A549 (cell line): ENCODE data around the gene FAM219B. TPM values are rescaled to one million over a fixed set of nuclear protein-coding genes. Genes with fewer than 3 reads are reported as not detected.
"Not testable (repeated sequence)": the region's sequence is repeated elsewhere in the genome, so short reads cannot be mapped to it uniquely, and the experiment has no call there.

Experiments
- ATAC-seq, 2 experiments: fragments of 200-7000 bp in 1 of 2; fragments of >200 bp in 1 of 2; cut with Nextera tagmentation in 1 of 2; cut with Tn5 transposase in 1 of 2; 3 replicates each; pipeline versions ENCODE4 v1.8.0 to v1.9.1; 2018 to 2020; ENCODE audit warnings: mild to moderate bottlenecking in 1 of 2, moderate library complexity in 1 of 2
- CTCF ChIA-PET: fragments of 300-600 bp; sonication (Branson Sonifier 250); formaldehyde crosslinking; extraction: SDS; loops from one replicate; lab custom pipeline; 2021; ENCODE audit warnings: antibody characterized with exemption, inconsistent platforms; lab: Yijun Ruan, JAX
- POLR2A ChIA-PET: fragments of 350-600 bp; formaldehyde crosslinking; extraction: SDS; loops from one replicate; lab custom pipeline; 2021; ENCODE audit warnings: antibody characterized with exemption, inconsistent platforms; lab: Yijun Ruan, JAX
- DNase-seq, 2 experiments: peaks; one replicate each; pipeline versions ENCODE4 v3.0.0 to v3.0.0-alpha.2; 2011 to 2016; ENCODE audit warnings: low read depth in 1 of 2, low spot score in 1 of 2
- FAIRE-seq: peaks from 2 replicates; lab custom pipeline; 2011; peaks lifted over from hg19 to GRCh38; lab: Jason Lieb, UNC
- H3K27ac ChIP-seq, 2 experiments: fragments of >200 bp; sonication (Bioruptor Twin); formaldehyde crosslinking; 3 replicates each; pipeline ENCODE4 v1.5.1; 2016 to 2017
- H3K4me1 ChIP-seq: fragments of >200 bp; sonication (Bioruptor Twin); formaldehyde crosslinking; 3 replicates; pipeline ENCODE4 v1.6.1; 2016
- H3K4me2 ChIP-seq: fragments of >200 bp; sonication (Bioruptor Twin); formaldehyde crosslinking; 3 replicates; pipeline ENCODE4 v1.6.1; 2016
- H3K4me3 ChIP-seq: fragments of >200 bp; sonication (Bioruptor Twin); formaldehyde crosslinking; 3 replicates; pipeline ENCODE4 v1.5.1; 2016
- H3K9me3 ChIP-seq: fragments of >200 bp; sonication (Bioruptor Twin); formaldehyde crosslinking; 3 replicates; pipeline ENCODE4 v1.6.1; 2016
- CBX2 ChIP-seq: fragments of 200-600 bp; sonication (generic); IDR thresholded peaks from 2 replicates; pipeline ENCODE4 v1.6.1; 2016; ENCODE audit warnings: low read depth, mild to moderate bottlenecking, borderline replicate concordance
- CEBPB ChIP-seq, 2 experiments: fragments of >200 bp in 1 of 2; sonication (Bioruptor Twin) in 1 of 2; formaldehyde crosslinking in 1 of 2; IDR thresholded peaks; 2 replicates each; pipeline ENCODE4 v1.6.1; 2012 to 2016
- CHD2 ChIP-seq: fragments of 150-350 bp; IDR thresholded peaks from 2 replicates; pipeline ENCODE4 v1.6.1; 2014; ENCODE audit warnings: low read length; ENCODE audit not compliant: partially characterized antibody
- CHD4 ChIP-seq: fragments of 200-600 bp; sonication (generic); IDR thresholded peaks from 2 replicates; pipeline ENCODE4 v1.6.1; 2016; ENCODE audit warnings: antibody characterized with exemption, mild to moderate bottlenecking, borderline replicate concordance
- EP300 ChIP-seq, 2 experiments: fragments of >200 bp; sonication (Bioruptor Twin); formaldehyde crosslinking; IDR thresholded peaks; 2 replicates in 1 of 2; 3 replicates in 1 of 2; pipeline ENCODE4 v1.6.1; 2016 to 2017
- ESRRA ChIP-seq: fragments of 150-350 bp; IDR thresholded peaks from 2 replicates; pipeline ENCODE4 v1.6.1; 2014; ENCODE audit warnings: mild to moderate bottlenecking, low read length, borderline replicate concordance
- FOSB ChIP-seq: fragments of 250-450 bp; sonication (Bioruptor Pico); IDR thresholded peaks from 2 replicates; pipeline ENCODE4 v1.5.0; 2020; ENCODE audit warnings: mild to moderate bottlenecking, moderate library complexity
- FOSL2 ChIP-seq, 2 experiments: fragments of 450-650 bp in 1 of 2; fragments of >200 bp in 1 of 2; sonication (Bioruptor Twin) in 1 of 2; formaldehyde crosslinking; IDR thresholded peaks; 2 replicates each; pipeline versions ENCODE4 v1.5.0 to v1.6.1; 2016 to 2020; ENCODE audit warnings: mild to moderate bottlenecking in 1 of 2, moderate library complexity in 1 of 2
- FOXS1 ChIP-seq: fragments of 250-450 bp; sonication (Bioruptor Pico); IDR thresholded peaks from 2 replicates; pipeline ENCODE4 v1.5.0; 2020; ENCODE audit warnings: mild to moderate bottlenecking, moderate library complexity
- HOXA7 ChIP-seq: fragments of 250-450 bp; sonication (Bioruptor Pico); IDR thresholded peaks from 2 replicates; pipeline ENCODE4 v1.5.0; 2020; ENCODE audit warnings: mild to moderate bottlenecking, moderate library complexity
- HOXB13 ChIP-seq: fragments of 250-450 bp; sonication (Bioruptor Pico); IDR thresholded peaks from 2 replicates; pipeline ENCODE4 v1.5.0; 2020; ENCODE audit warnings: low read depth, mild to moderate bottlenecking, moderate library complexity
- JUN ChIP-seq, 2 experiments: fragments of >200 bp; sonication (Bioruptor Twin); formaldehyde crosslinking; IDR thresholded peaks; 2 replicates in 1 of 2; 3 replicates in 1 of 2; pipeline ENCODE4 v1.6.1; 2016 to 2017
- JUNB ChIP-seq: fragments of >200 bp; sonication (Bioruptor Twin); formaldehyde crosslinking; IDR thresholded peaks from 2 replicates; pipeline ENCODE4 v1.6.1; 2016
- KDM1A ChIP-seq: fragments of 200-600 bp; sonication (generic); IDR thresholded peaks from 2 replicates; pipeline ENCODE4 v1.6.1; 2016; ENCODE audit warnings: low read depth, mild to moderate bottlenecking
- MAZ ChIP-seq: fragments of 150-350 bp; IDR thresholded peaks from 2 replicates; pipeline ENCODE4 v1.6.1; 2014; ENCODE audit warnings: antibody characterized with exemption, low read depth, low read length, borderline replicate concordance
- RCOR1 ChIP-seq: fragments of 150-350 bp; IDR thresholded peaks from 2 replicates; pipeline ENCODE4 v1.6.1; 2014; ENCODE audit warnings: antibody characterized with exemption, low read length, low read depth
- ZC3H11A ChIP-seq: fragments of 450-650 bp; IDR thresholded peaks from 2 replicates; pipeline ENCODE4 v1.6.1; 2014; ENCODE audit warnings: antibody characterized with exemption, mild to moderate bottlenecking
- ZFP36 ChIP-seq: fragments of 450-650 bp; IDR thresholded peaks from 2 replicates; pipeline ENCODE4 v1.6.1; 2014; ENCODE audit warnings: borderline replicate concordance; ENCODE audit not compliant: partially characterized antibody
- ZNF302 ChIP-seq: fragments of 250-450 bp; sonication (Bioruptor Pico); IDR thresholded peaks from 2 replicates; pipeline ENCODE4 v1.9.0; 2021; ENCODE audit warnings: inconsistent platforms, mild to moderate bottlenecking, moderate library complexity
- WGBS: methylation state at CpG from one replicate; pipeline ENCODE4 v1.1.6; 2017; ENCODE audit errors: missing lambda C conversion rate; 5-methylcytosine and 5-hydroxymethylcytosine counted together
- polyA plus RNA-seq, 4 experiments: library from polyadenylated mRNA; depleted of rRNA in 3 of 4; stranded (reverse); fragments of >200 nt; fragmentation: RNase III in 1 of 4; extraction: RNeasy Plus Mini Kit Qiagen cat#74134 plus additional on column Dnase treatment in 1 of 4; gene quantifications; 2 replicates in 3 of 4; 3 replicates in 1 of 4; pipeline ENCODE4 v1.2.3, GENCODE V29; 2011 to 2017
- TF ChIP-seq, protein P1 (sequence below): fragments of 150-350 bp; IDR thresholded peaks from 2 replicates; pipeline ENCODE4 v1.6.1; 2014; ENCODE audit warnings: low read depth, mild to moderate bottlenecking, low read length
- TF ChIP-seq, protein P2 (sequence below): fragments of 200-600 bp; sonication (generic); IDR thresholded peaks from 2 replicates; pipeline ENCODE4 v1.6.1; 2016; ENCODE audit warnings: antibody characterized with exemption, mild to moderate bottlenecking, moderate library complexity
- TF ChIP-seq, protein P3 (sequence below): fragments of 250-450 bp; sonication (Bioruptor Pico); IDR thresholded peaks from 2 replicates; pipeline ENCODE4 v1.5.0; 2021; ENCODE audit warnings: mild to moderate bottlenecking, moderate library complexity, borderline replicate concordance
- TF ChIP-seq, protein P4 (sequence below): fragments of 250-450 bp; sonication (Bioruptor Pico); IDR thresholded peaks from 2 replicates; pipeline ENCODE4 v1.5.0; 2020; ENCODE audit warnings: low read depth, mild to moderate bottlenecking, moderate library complexity

Gene FAM219B
- polyA plus RNA-seq, 2 of the 4 experiments (the other 2 are of a cell fraction) = 36.9 to 46.2 TPM

DNA sequence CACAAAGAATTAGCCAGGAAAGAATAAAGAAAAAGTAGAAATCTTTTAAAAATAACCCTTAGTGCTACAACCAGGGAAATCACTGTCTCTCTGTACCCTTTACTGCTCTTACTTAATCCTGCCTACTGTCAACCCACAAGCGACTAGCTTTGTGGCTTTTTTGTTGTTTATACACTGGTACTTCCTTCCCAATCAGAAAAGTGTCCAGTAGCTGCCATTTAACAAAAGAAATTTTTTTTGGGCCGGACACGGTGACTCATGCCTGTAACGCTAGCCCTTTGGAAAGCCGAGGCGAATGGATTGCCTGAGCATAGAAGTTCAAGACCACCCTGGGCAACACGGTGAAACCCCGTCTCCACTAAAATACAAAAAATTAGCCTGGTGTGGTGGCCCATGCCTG lies 13.8 kb upstream of the FAM219B start:
- ChIA-PET CTCF (interaction anchor here (1.0 to 3.9 kb wide), 4 partner anchors 10 to 37 kb away, joined by 3 to 38 read pairs (median 4); partner anchors contain the start of gene RPP25), POLR2A (interaction anchor here (1.3 to 2.4 kb wide), 3 partner anchors 10 to 18 kb away, joined by 3 to 6 read pairs (median 4); partner anchors contain the start of genes COX5A and FAM219B)
- no peak overlapping the region for H3K4me2 ChIP-seq
- no peak overlapping the region for H3K4me3 ChIP-seq
- no peak for FAIRE-seq
- ATAC-seq = no peak
- WGBS = 89% methylated on average over 8 of the region's 8 CpGs
- TF ChIP-seq ZNF302 (CRISPR knock-in tag) (no peak), JUN (IDR thresholded peaks at IDR 0.05) (no peak), ZFP36 (no peak), RCOR1 (no peak), JUNB (no peak), CEBPB (IDR thresholded peaks at IDR 0.05) (no peak), HOXA7 (no peak), ESRRA (no peak), MAZ (no peak), EP300 (IDR thresholded peaks at IDR 0.05) (no peak), CBX2 (no peak)
- TF ChIP-seq, protein P1, sequence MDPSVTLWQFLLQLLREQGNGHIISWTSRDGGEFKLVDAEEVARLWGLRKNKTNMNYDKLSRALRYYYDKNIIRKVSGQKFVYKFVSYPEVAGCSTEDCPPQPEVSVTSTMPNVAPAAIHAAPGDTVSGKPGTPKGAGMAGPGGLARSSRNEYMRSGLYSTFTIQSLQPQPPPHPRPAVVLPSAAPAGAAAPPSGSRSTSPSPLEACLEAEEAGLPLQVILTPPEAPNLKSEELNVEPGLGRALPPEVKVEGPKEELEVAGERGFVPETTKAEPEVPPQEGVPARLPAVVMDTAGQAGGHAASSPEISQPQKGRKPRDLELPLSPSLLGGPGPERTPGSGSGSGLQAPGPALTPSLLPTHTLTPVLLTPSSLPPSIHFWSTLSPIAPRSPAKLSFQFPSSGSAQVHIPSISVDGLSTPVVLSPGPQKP = no peak
- TF ChIP-seq, protein P2, sequence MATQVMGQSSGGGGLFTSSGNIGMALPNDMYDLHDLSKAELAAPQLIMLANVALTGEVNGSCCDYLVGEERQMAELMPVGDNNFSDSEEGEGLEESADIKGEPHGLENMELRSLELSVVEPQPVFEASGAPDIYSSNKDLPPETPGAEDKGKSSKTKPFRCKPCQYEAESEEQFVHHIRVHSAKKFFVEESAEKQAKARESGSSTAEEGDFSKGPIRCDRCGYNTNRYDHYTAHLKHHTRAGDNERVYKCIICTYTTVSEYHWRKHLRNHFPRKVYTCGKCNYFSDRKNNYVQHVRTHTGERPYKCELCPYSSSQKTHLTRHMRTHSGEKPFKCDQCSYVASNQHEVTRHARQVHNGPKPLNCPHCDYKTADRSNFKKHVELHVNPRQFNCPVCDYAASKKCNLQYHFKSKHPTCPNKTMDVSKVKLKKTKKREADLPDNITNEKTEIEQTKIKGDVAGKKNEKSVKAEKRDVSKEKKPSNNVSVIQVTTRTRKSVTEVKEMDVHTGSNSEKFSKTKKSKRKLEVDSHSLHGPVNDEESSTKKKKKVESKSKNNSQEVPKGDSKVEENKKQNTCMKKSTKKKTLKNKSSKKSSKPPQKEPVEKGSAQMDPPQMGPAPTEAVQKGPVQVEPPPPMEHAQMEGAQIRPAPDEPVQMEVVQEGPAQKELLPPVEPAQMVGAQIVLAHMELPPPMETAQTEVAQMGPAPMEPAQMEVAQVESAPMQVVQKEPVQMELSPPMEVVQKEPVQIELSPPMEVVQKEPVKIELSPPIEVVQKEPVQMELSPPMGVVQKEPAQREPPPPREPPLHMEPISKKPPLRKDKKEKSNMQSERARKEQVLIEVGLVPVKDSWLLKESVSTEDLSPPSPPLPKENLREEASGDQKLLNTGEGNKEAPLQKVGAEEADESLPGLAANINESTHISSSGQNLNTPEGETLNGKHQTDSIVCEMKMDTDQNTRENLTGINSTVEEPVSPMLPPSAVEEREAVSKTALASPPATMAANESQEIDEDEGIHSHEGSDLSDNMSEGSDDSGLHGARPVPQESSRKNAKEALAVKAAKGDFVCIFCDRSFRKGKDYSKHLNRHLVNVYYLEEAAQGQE = no peak
- TF ChIP-seq, protein P3, sequence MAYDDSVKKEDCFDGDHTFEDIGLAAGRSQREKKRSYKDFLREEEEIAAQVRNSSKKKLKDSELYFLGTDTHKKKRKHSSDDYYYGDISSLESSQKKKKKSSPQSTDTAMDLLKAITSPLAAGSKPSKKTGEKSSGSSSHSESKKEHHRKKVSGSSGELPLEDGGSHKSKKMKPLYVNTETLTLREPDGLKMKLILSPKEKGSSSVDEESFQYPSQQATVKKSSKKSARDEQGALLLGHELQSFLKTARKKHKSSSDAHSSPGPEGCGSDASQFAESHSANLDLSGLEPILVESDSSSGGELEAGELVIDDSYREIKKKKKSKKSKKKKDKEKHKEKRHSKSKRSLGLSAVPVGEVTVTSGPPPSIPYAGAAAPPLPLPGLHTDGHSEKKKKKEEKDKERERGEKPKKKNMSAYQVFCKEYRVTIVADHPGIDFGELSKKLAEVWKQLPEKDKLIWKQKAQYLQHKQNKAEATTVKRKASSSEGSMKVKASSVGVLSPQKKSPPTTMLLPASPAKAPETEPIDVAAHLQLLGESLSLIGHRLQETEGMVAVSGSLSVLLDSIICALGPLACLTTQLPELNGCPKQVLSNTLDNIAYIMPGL (CRISPR knock-in tag) = no peak
- TF ChIP-seq, protein P4, sequence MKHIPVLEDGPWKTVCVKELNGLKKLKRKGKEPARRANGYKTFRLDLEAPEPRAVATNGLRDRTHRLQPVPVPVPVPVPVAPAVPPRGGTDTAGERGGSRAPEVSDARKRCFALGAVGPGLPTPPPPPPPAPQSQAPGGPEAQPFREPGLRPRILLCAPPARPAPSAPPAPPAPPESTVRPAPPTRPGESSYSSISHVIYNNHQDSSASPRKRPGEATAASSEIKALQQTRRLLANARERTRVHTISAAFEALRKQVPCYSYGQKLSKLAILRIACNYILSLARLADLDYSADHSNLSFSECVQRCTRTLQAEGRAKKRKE = no peak
- no peak for DNase-seq
- no peaks in the 10 kb centered on the region for H3K4me1 ChIP-seq
- H3K27ac ChIP-seq = no peak overlapping the region
- no peaks in the 10 kb centered on the region for H3K9me3 ChIP-seq

DNA sequence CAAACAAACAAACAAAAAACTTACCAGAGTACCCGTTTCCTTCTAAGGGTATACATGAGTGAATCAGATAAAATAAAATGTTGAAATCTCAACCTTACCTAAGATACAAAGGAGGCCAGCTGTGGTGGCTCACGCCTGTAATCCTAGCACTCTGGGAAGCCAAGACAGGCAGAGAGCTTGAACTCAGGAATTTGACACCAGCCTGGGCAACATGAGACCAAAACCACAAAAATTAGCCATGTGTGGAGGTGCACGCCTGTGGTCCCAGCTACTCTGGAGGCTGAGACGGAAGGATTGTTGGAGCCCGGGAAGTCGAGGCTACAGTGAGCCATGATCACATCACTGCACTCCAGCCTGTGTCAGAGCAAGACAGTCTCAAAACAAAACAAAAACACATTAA lies 11.0 kb upstream of the FAM219B start:
- ATAC-seq (no peak), FAIRE-seq (no peak), DNase-seq (no peak)
- Histone ChIP-seq H3K4me2 (no peak overlapping the region), H3K9me3 (no peaks in the 10 kb centered on the region), H3K27ac (no peak overlapping the region), H3K4me3 (no peak overlapping the region), H3K4me1 (no peaks in the 10 kb centered on the region)
- TF ChIP-seq MAZ (no peak), ZC3H11A (no peak), ESRRA (no peak), KDM1A (no peak), RCOR1 (no peak), CHD4 (no peak), FOXS1 (CRISPR knock-in tag) (no peak), FOSB (CRISPR knock-in tag) (no peak), HOXB13 (no peak), CHD2 (no peak), FOSL2 (IDR thresholded peaks at IDR 0.05) (no peak), FOSL2 (CRISPR knock-in tag; IDR thresholded peaks at IDR 0.05) (no peak), JUNB (no peak)
- TF ChIP-seq, protein P3 (CRISPR knock-in tag) = no peak
- 93% methylated on average over 6 of the region's 6 CpGs for WGBS
- ChIA-PET POLR2A (interaction anchor here (1.4 kb wide), 1 partner anchor 11 kb away, joined by 9 read pairs; the partner anchor contains the start of gene FAM219B), CTCF (interaction anchor here (0.6 to 3.9 kb wide), 5 partner anchors 8 to 131 kb away, joined by 3 to 38 read pairs (median 4); no protein-coding TSS in a partner anchor)

DNA sequence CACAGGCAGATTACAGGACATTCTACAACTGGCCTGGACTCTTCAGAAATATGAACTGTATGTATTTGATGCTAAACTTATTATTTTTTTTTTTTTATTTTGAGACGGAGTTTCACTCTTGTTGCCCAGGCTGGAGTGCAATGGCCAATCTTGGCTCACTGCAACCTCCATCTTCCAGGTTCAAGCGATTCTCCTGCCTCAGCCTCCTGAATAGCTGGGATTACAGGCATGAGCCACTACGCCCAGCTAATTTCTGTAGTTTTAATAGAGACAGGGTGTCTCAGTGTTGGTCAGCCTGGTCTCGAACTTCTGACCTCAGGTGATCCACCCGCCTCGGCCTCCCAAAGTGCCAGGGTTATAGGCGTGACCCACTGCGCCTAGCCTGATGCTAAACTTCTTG lies 7.1 kb upstream of the FAM219B start:
- DNase-seq, H3K4me2 ChIP-seq, H3K9me3 ChIP-seq, H3K4me1 ChIP-seq, FAIRE-seq, H3K4me3 ChIP-seq, H3K27ac ChIP-seq, POLR2A ChIA-PET, ATAC-seq: not testable (repeated sequence)
- WGBS = 94% methylated on average over 8 of the region's 8 CpGs
- CTCF ChIA-PET = interaction anchor here (1.0 to 3.8 kb wide), 4 partner anchors 12 to 37 kb away, joined by 4 to 22 read pairs (median 11); no protein-coding TSS in a partner anchor
